Uterus (tissue), 2 donors: ENCODE data around the gene TMEM109.

Experiments used
- POLR2A ChIP-seq, 2 donors: fragments of 450-650 bp; IDR thresholded peaks; one replicate each; pipeline ENCODE4 v1.6.1; 2016; ENCODE audit warnings: antibody characterized with exemption in 2 of 2, mild to moderate bottlenecking in 1 of 2, moderate library complexity in 1 of 2
- TF ChIP-seq, protein P1 (sequence below), 4 experiments: fragments of 200-600 bp in 2 of 4; fragments of 450-650 bp in 2 of 4; sonication (generic) in 2 of 4; IDR thresholded peaks; one replicate each; pipeline ENCODE4 v1.5.1; 2016 to 2019; ENCODE audit warnings: antibody characterized with exemption in 4 of 4, mild to moderate bottlenecking in 2 of 4, moderate library complexity in 1 of 4

DNA sequence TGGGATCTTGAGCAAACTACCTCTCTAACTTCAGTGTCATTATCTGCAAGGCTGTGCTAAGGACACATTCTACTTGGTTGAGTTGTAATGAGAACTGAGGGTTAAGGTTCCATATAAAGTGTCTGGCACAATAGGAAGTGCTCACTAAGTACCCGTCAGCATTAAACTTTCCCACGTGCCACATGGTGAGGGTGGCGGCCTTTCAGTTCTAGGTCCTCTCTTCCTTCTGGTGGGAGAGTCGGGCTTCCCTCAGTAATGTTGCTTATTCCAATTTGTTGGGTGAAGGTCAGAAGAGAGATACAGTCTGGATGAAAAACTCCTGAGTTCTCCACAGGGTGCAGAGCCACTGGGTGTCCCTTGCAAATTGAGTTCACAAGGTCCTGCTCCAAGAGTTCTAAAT lies 52.9 kb downstream of the TMEM109 start:
- no peak for TF ChIP-seq POLR2A (IDR thresholded peaks at IDR 0.05)
- TF ChIP-seq, protein P1, sequence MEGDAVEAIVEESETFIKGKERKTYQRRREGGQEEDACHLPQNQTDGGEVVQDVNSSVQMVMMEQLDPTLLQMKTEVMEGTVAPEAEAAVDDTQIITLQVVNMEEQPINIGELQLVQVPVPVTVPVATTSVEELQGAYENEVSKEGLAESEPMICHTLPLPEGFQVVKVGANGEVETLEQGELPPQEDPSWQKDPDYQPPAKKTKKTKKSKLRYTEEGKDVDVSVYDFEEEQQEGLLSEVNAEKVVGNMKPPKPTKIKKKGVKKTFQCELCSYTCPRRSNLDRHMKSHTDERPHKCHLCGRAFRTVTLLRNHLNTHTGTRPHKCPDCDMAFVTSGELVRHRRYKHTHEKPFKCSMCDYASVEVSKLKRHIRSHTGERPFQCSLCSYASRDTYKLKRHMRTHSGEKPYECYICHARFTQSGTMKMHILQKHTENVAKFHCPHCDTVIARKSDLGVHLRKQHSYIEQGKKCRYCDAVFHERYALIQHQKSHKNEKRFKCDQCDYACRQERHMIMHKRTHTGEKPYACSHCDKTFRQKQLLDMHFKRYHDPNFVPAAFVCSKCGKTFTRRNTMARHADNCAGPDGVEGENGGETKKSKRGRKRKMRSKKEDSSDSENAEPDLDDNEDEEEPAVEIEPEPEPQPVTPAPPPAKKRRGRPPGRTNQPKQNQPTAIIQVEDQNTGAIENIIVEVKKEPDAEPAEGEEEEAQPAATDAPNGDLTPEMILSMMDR (IDR thresholded peaks at IDR 0.05) = no peak
